Measurements from ENCODE around the gene LY6G5C.

LY6G5C gene

GRCh38 chr6:31689249-31690110 is 8.6 kb upstream of the LY6G5C start:
- DNase-seq, result no peak

- no peak for DNase-seq
Observed at GRCh38 chr6:31687860-31688693, 7.2 kb upstream of the LY6G5C start.

- DNase-seq, result no peak
Observed at GRCh38 chr6:31687321-31687720, 6.5 kb upstream of the LY6G5C start.

GRCh38 chr6:31686483-31686882 is 5.6 kb upstream of the LY6G5C start:
- no peak for DNase-seq

GRCh38 chr6:31683591-31683990 is 2.7 kb upstream of the LY6G5C start:
- no peak for DNase-seq

- DNase-seq, result no peak
Observed at GRCh38 chr6:31681135-31681671, 336 bp upstream of the LY6G5C start.

GRCh38 chr6:31677955-31678354 is 2.9 kb downstream of the LY6G5C start:
- no peak for DNase-seq

GRCh38 chr6:31676904-31677303 is 4.0 kb downstream of the LY6G5C start:
- no peak for DNase-seq

- no peak for DNase-seq
Observed at GRCh38 chr6:31676322-31676903, 4.5 kb downstream of the LY6G5C start.

- DNase-seq, result no peak
Observed at GRCh38 chr6:31669676-31670075, 11.2 kb downstream of the LY6G5C start, which contains the start of gene LY6G5B. Gene LY6G5B, plus strand, starts transcription at chr6:31669976. Its CDS starts 975 bp downstream, at chr6:31670951.

- no peak for DNase-seq
Observed at GRCh38 chr6:31666337-31666965, 14.4 kb downstream of the LY6G5C start.

GRCh38 chr6:31665501-31666336 is 15.1 kb downstream of the LY6G5C start, which contains the start of gene CSNK2B:
Gene CSNK2B, plus strand, starts transcription at chr6:31666080. Its CDS starts 752 bp downstream, at chr6:31666832.
- peak; percentile 94 for DNase-seq

GRCh38 chr6:31664790-31665500 is 15.9 kb downstream of the LY6G5C start, which contains the start of gene GPANK1:
Gene GPANK1, minus strand, starts transcription at chr6:31664997. Its CDS starts 519 bp downstream, at chr6:31664478.
- DNase-seq, result peak; percentile 83

GRCh38 chr6:31663961-31664789 is 16.7 kb downstream of the LY6G5C start:
- no peak for DNase-seq

GRCh38 chr6:31663126-31663960 is 17.5 kb downstream of the LY6G5C start:
- DNase-seq, result no peak

GRCh38 chr6:31662124-31662723 is 18.6 kb downstream of the LY6G5C start:
- DNase-seq, result no peak

GRCh38 chr6:31661262-31662123 is 19.4 kb downstream of the LY6G5C start:
- no peak for DNase-seq

Data from GDM1 (cell line).